GM19035 (cell line): Measurements from ENCODE around the gene TNNT3.
"Not testable (repeated sequence)": the region's sequence is repeated elsewhere in the genome, so short reads cannot be mapped to it uniquely, and the experiment has no call there.

Experiments
- ATAC-seq: cut with Tn5 transposase; IDR thresholded peaks from one replicate; pipeline ENCODE4 v1.9.1; 2021; ENCODE audit not compliant: unreplicated experiment

The TNNT3 gene

GRCh38 chr11:1880746-1881441, 38.6 kb upstream of the TNNT3 start:
- no peak for ATAC-seq

GRCh38 chr11:1881442-1882264, 37.9 kb upstream of the TNNT3 start:
- no peak for ATAC-seq

GRCh38 chr11:1882265-1883238, 37.0 kb upstream of the TNNT3 start:
- ATAC-seq = no peak

GRCh38 chr11:1883346-1884302, 35.9 kb upstream of the TNNT3 start:
- ATAC-seq = no peak

GRCh38 chr11:1884303-1884700, 35.2 kb upstream of the TNNT3 start:
- no peak for ATAC-seq

GRCh38 chr11:1886551-1886950, 33.0 kb upstream of the TNNT3 start:
- ATAC-seq = not testable (repeated sequence)

- ATAC-seq = no peak
These were observed 31.8 kb upstream of the TNNT3 start for GRCh38 chr11:1887451-1888346.

- no peak for ATAC-seq
These were observed 31.2 kb upstream of the TNNT3 start for GRCh38 chr11:1888347-1888753.

GRCh38 chr11:1888811-1889210, 30.7 kb upstream of the TNNT3 start:
- no peak for ATAC-seq

GRCh38 chr11:1889224-1889930, 30.1 kb upstream of the TNNT3 start:
- ATAC-seq = no peak

GRCh38 chr11:1889941-1890855, 29.3 kb upstream of the TNNT3 start:
- ATAC-seq = no peak

- no peak for ATAC-seq
These were observed 28.4 kb upstream of the TNNT3 start for GRCh38 chr11:1890856-1891830.

- no peak for ATAC-seq
These were observed 27.7 kb upstream of the TNNT3 start, which contains the start of gene PRR33 for GRCh38 chr11:1891831-1892115. PRR33 (minus strand) TSS chr11:1891895; CDS start chr11:1890584, 1,311 bp downstream.

GRCh38 chr11:1892116-1892515, 27.4 kb upstream of the TNNT3 start:
- no peak for ATAC-seq

GRCh38 chr11:1892558-1892957, 26.9 kb upstream of the TNNT3 start:
- ATAC-seq = no peak

GRCh38 chr11:1893581-1894359, 25.7 kb upstream of the TNNT3 start:
- no peak for ATAC-seq
